Right ventricle myocardium inferior (tissue), 1 donor: ENCODE data around the gene MASP2. TPM values are rescaled to one million over a fixed set of nuclear protein-coding genes. Genes with fewer than 3 reads are reported as not detected.

Experiments used
- total RNA-seq: library from RNA; stranded (reverse); fragmentation: NEBNext Ultra II Directional; extraction: Animal tissue kit (Norgen Biotek cat#: 25700); gene quantifications from one replicate; pipeline ENCODE4 v1.2.1, GENCODE V29; 2021
- donor health status: DM: no; HTN: yes; CAD: no; lungs with severe emphysema.

Gene MASP2
- total RNA-seq, 1 donor from 2014 or later, result not detected

Other genes starting within 250 kb of the MASP2 start
- 107 TPM for gene TARDBP, start 34.6 kb downstream of the MASP2 start, total RNA-seq
- gene SRM, start 12.8 kb upstream of the MASP2 start, total RNA-seq, result 54.0 TPM
- gene EXOSC10, start 52.6 kb upstream of the MASP2 start, total RNA-seq, result 18.1 TPM
- gene ANGPTL7, start 142.1 kb upstream of the MASP2 start, total RNA-seq, result 0.51 TPM
- 28.4 TPM for gene MTOR, start 215.3 kb upstream of the MASP2 start, total RNA-seq
- 11.2 TPM for gene UBIAD1, start 226.0 kb upstream of the MASP2 start, total RNA-seq